Lung (tissue), 12 donors: ENCODE measurements around the gene FSTL5. TPM values are rescaled to one million over a fixed set of nuclear protein-coding genes. Genes with fewer than 3 reads are reported as not detected.
A peak's percentile ranks its signal among the peaks of the same experiment; 100 is the strongest.

ENCODE experiments used
- ATAC-seq: fragments of 200-7000 bp; cut with Tn5 transposase; one replicate; pipeline ENCODE4 v1.9.1; 2020; ENCODE audit warnings: moderate number of reproducible peaks; ENCODE audit not compliant: insufficient read depth, low FRiP score
- DNase-seq, 3 donors: peaks; one replicate each; pipeline ENCODE4 v3.0.0-alpha.2; 2013 to 2017
- H3K27ac ChIP-seq, 2 donors: one replicate each; pipeline ENCODE4 v1.5.1; 2013; ENCODE audit warnings: mild to moderate bottlenecking in 2 of 2, moderate library complexity in 2 of 2, control low read depth in 1 of 2, inconsistent platforms in 1 of 2, low read depth in 1 of 2, low read length in 1 of 2
- H3K27me3 ChIP-seq, 3 donors: one replicate each; pipeline ENCODE4 v1.5.1; 2013; ENCODE audit warnings: low read length in 2 of 3; ENCODE audit not compliant: control insufficient read depth in 3 of 3, insufficient read depth in 3 of 3
- H3K36me3 ChIP-seq, 4 donors: one replicate each; pipeline ENCODE4 v1.5.1; 2013; ENCODE audit warnings: low read length in 4 of 4, mild to moderate bottlenecking in 1 of 4, moderate library complexity in 1 of 4; ENCODE audit not compliant: control insufficient read depth in 4 of 4, insufficient read depth in 4 of 4
- H3K4me1 ChIP-seq, 5 donors: one replicate each; pipeline ENCODE4 v1.5.1; 2013; ENCODE audit warnings: low read length in 5 of 5, mild to moderate bottlenecking in 2 of 5, moderate library complexity in 1 of 5; ENCODE audit not compliant: control insufficient read depth in 5 of 5, insufficient read depth in 5 of 5
- H3K4me3 ChIP-seq: one replicate; pipeline ENCODE4 v1.5.1; 2013; ENCODE audit warnings: mild to moderate bottlenecking, control low read depth, moderate library complexity
- H3K9ac ChIP-seq, 2 donors: one replicate each; pipeline ENCODE4 v1.5.1; 2013; ENCODE audit warnings: low read length in 2 of 2, control low read depth in 1 of 2; ENCODE audit not compliant: insufficient read depth in 1 of 2
- H3K9me3 ChIP-seq, 4 donors: one replicate each; pipeline ENCODE4 v1.5.1; 2013; ENCODE audit warnings: low read length in 3 of 4, mild to moderate bottlenecking in 1 of 4, moderate library complexity in 1 of 4; ENCODE audit not compliant: control insufficient read depth in 4 of 4, insufficient read depth in 3 of 4
- WGBS, 2 donors: extraction: QIAGEN DNeasy Blood & Tissue Kit; methylation state at CpG; one replicate each; pipeline ENCODE4 v1.1.7; 2013; 5-methylcytosine and 5-hydroxymethylcytosine counted together
- polyA plus RNA-seq, 2 donors: library from polyadenylated mRNA; stranded (reverse); fragments of 200-250 nt; gene quantifications; one replicate each; pipeline ENCODE4 v1.2.1, GENCODE V29; 2013
- total RNA-seq, 2 donors: library from RNA; depleted of rRNA in 1 of 2; stranded (reverse); fragments of >200 nt in 1 of 2; gene quantifications; one replicate each; pipeline ENCODE4 v1.2.1, GENCODE V29; 2014 to 2021
- TF ChIP-seq, protein P1 (sequence below): IDR thresholded peaks from 2 replicates; pipeline ENCODE4 v1.5.1; 2012; ENCODE audit warnings: mild to moderate bottlenecking; ENCODE audit errors: control extremely low read depth, extremely low read depth
- donor health status: control.
- donor health status: control.
- donor health status: Bipolar disorder and iron deficiency.
- donor health status: healthy.
- donor health status: DM: yes; HTN: yes; CAD: no.

The FSTL5 gene
- total and polyA plus RNA-seq, 4 donors = 0.23 TPM; not detected in 3

DNA sequence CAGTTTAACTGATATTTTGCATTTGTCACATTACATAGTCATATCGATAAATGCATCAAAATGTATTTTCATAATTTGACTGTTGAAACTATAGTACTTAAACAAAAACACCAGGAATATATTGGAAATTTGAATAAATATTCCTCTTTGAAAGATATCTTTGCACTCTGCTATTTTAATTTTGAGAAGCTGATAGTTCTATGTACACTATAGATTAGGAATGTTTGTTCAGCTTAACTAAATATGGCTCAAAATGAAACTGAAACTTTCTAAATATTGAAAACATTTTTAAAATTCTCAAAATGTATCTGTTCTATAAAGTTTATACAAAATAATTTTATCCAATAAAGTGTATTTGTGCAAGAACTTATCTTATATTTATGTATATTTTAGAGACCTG is 510.1 kb downstream of the FSTL5 start:
- Histone ChIP-seq H3K36me3 (no peaks in the 10 kb centered on the region), H3K9me3 (peaks cover 0 to 3% (median 0%) of the 10 kb centered on the region in 4 donors), H3K4me1 (peaks cover 0 to 14% (median 0%) of the 10 kb centered on the region in 5 donors), H3K4me3 (no peak overlapping the region), H3K27ac (no peak overlapping the region), H3K9ac (no peak overlapping the region), H3K27me3 (peaks cover 0 to 24% (median 2%) of the 10 kb centered on the region in 3 donors)
- DNase-seq (no peak), ATAC-seq (no peak)
- TF ChIP-seq, protein P1, sequence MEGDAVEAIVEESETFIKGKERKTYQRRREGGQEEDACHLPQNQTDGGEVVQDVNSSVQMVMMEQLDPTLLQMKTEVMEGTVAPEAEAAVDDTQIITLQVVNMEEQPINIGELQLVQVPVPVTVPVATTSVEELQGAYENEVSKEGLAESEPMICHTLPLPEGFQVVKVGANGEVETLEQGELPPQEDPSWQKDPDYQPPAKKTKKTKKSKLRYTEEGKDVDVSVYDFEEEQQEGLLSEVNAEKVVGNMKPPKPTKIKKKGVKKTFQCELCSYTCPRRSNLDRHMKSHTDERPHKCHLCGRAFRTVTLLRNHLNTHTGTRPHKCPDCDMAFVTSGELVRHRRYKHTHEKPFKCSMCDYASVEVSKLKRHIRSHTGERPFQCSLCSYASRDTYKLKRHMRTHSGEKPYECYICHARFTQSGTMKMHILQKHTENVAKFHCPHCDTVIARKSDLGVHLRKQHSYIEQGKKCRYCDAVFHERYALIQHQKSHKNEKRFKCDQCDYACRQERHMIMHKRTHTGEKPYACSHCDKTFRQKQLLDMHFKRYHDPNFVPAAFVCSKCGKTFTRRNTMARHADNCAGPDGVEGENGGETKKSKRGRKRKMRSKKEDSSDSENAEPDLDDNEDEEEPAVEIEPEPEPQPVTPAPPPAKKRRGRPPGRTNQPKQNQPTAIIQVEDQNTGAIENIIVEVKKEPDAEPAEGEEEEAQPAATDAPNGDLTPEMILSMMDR = no peak
- 95 to 97% methylated on average over 1 of the region's 1 CpG for WGBS, 2 donors

DNA sequence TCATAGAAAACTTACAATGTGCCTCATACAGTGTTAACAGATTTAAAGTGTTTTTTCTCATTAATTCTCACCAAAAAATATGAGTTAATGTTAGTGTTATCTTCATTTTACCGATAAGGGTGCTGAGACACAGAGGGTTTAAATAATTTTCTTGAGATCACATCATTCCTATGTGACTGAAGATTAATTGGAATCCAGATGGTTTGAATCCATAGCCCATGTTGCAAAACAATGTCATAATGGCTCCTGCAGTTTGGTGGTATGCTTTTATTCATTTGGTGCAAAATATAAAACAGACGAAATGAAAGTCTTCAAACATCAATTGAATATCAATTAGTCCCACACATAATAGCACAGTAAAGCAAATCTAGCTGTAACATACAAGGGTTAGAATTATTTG is 512.2 kb downstream of the FSTL5 start:
- 73 to 83% methylated on average over 2 of the region's 2 CpGs for WGBS, 2 donors
- peaks cover 0 to 4% (median 3%) of the 10 kb centered on the region in 4 donors for H3K9me3 ChIP-seq
- peaks cover 0 to 5% (median 0%) of the 10 kb centered on the region in 5 donors for H3K4me1 ChIP-seq
- no peak overlapping the region for H3K27ac ChIP-seq
- H3K9ac ChIP-seq = no peak overlapping the region
- DNase-seq = peak in 2 of 3 donors; percentile 63 to 71
- H3K4me3 ChIP-seq = no peak overlapping the region
- ATAC-seq = no peak
- peaks cover 0 to 6% (median 2%) of the 10 kb centered on the region in 3 donors for H3K27me3 ChIP-seq
- TF ChIP-seq, protein P1 = no peak
- H3K36me3 ChIP-seq = no peaks in the 10 kb centered on the region

DNA sequence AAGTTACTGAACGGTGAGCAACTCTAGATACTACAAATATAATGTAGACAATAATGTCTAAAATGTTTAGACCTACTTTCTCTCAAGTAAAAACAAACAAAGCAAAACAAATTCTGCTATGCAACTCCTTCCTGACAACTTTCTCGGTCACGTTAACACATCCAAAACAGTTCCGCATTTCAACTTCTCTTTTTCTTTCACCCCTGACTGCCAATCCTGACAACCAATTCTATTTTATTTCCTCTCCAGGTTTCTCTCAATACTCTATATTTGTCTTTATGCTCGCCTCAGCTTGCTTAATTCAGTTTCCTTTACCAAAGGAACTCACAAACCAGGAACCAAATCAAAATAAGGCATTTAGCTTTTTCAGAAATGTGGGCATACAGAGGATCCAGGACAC is 513.0 kb downstream of the FSTL5 start:
- WGBS, 2 donors = 33 to 49% methylated on average over 5 of the region's 5 CpGs
- no peaks in the 10 kb centered on the region for H3K4me1 ChIP-seq
- ATAC-seq (no peak), DNase-seq (peak in 1 of 3 donors; percentile 7)
- H3K27ac ChIP-seq = no peak overlapping the region
- H3K4me3 ChIP-seq = no peak overlapping the region
- TF ChIP-seq, protein P1 = no peak
- H3K36me3 ChIP-seq = no peaks in the 10 kb centered on the region
- no peak overlapping the region for H3K9ac ChIP-seq
- peaks cover 0 to 4% (median 0%) of the 10 kb centered on the region in 3 donors for H3K27me3 ChIP-seq
- peaks cover 0 to 4% (median 3%) of the 10 kb centered on the region in 4 donors for H3K9me3 ChIP-seq

DNA sequence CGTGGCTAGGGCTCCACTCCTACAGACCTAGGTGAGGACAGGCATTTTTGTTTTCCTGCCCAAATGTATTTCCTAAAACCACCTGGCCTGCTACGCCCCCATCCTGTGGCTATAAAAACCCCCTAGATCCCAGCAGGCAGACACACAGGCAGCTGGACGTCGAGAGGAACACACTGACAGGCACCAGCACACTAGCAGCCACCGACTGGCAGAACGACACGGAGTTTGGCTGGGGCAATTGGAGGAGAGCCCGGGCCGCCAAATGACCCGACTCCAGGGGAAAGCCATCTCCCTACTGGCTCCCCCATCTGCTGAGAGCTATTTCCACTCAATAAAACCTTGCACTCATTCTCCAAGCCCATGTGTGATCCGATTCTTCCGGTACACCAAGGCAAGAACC is 516.0 kb downstream of the FSTL5 start:
- H3K9ac ChIP-seq = no peak overlapping the region
- no peak for ATAC-seq
- WGBS, 2 donors = 91 to 94% methylated on average over 12 of the region's 12 CpGs

More for the DNA sequence above, 516.0 kb downstream of the FSTL5 start:
- Histone ChIP-seq H3K36me3 (no peaks in the 10 kb centered on the region), H3K27ac (no peak overlapping the region), H3K4me3 (no peak overlapping the region), H3K4me1 (no peaks in the 10 kb centered on the region), H3K27me3 (no peaks in the 10 kb centered on the region), H3K9me3 (peaks cover 0 to 4% (median 3%) of the 10 kb centered on the region in 4 donors)
- TF ChIP-seq, protein P1 = no peak
- no peak for DNase-seq
